ENCODE results near the gene ZNF273.
"Not testable (repeated sequence)": the region's sequence is repeated elsewhere in the genome, so short reads cannot be mapped to it uniquely, and the experiment has no call there.

ZNF273 gene

DNA sequence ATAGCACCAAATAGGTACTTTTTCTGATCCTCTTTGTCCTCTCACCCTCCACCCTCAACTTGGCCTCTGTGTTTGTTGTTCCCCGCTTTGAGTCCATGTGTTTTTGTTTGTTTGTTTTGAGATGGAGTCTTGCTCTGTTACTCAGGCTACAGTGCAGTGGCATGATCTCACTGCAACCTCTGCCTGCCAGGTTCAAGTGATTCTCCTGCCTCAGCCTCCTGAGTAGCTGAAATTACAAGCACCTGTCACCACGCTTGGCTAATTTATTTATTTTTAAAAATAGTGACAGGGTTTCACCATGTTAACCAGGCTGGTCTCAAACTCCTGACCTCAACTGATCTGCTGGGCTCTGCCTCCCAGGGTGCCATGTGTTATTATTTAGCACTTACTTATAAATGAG is 5.3 kb downstream of the ZNF273 start:
- no peak for DNase-seq (ENCODE audit: low spot score)
- TF ChIP-seq, protein P1, sequence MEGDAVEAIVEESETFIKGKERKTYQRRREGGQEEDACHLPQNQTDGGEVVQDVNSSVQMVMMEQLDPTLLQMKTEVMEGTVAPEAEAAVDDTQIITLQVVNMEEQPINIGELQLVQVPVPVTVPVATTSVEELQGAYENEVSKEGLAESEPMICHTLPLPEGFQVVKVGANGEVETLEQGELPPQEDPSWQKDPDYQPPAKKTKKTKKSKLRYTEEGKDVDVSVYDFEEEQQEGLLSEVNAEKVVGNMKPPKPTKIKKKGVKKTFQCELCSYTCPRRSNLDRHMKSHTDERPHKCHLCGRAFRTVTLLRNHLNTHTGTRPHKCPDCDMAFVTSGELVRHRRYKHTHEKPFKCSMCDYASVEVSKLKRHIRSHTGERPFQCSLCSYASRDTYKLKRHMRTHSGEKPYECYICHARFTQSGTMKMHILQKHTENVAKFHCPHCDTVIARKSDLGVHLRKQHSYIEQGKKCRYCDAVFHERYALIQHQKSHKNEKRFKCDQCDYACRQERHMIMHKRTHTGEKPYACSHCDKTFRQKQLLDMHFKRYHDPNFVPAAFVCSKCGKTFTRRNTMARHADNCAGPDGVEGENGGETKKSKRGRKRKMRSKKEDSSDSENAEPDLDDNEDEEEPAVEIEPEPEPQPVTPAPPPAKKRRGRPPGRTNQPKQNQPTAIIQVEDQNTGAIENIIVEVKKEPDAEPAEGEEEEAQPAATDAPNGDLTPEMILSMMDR (IDR thresholded peaks at IDR 0.05; ENCODE audit: borderline replicate concordance, control extremely low read depth, extremely low read depth, insufficient read depth, missing control alignments): no peak
- in situ Hi-C loops (cut with MboI; ENCODE audit: low sequenced_read_pairs, unreplicated experiment): no loop called here

DNA sequence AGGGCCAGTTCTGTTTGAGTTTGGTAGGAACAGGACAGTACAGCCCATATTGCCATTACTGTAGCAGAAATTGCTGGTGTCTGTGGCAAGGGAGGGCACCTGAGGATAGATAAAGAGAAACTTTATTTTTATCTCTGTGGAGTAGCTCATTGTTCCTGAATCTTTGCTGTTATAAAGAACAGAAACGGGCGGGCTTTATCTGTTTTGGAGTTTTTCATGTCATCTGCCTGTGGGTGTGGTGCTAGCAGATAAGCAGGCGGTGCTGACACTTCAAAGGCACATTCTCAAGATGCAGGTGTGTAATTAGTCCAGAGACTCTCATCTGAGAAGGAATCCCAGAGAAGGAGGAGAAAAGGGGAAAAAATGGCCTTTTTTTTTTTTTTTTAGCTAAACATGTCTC is 11.5 kb downstream of the ZNF273 start:
- DNase-seq (ENCODE audit: low spot score): no peak
- in situ Hi-C loops (cut with MboI; ENCODE audit: low sequenced_read_pairs, unreplicated experiment): no loop called here
- TF ChIP-seq, protein P1 (IDR thresholded peaks at IDR 0.05; ENCODE audit: borderline replicate concordance, control extremely low read depth, extremely low read depth, insufficient read depth, missing control alignments): no peak

DNA sequence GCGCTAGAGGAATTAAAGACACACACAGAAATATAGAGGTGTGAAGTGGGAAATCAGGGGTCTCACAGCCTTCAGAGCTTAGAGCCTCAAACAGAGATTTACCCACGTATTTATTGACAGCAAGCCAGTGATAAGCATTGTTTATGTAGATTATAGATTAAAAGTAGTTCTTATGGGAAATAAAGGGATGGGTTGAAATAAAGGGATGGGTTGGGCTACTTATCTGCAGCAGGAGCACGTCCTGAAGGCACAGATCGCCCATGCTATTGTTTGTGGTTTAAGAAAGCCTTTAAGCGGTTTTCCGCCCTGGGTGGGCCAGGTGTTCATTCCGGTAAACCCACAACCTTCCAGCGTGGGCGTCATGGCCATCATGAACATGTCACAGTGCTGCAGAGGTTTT is 12.2 kb downstream of the ZNF273 start:
- DNase-seq (ENCODE audit: low spot score); in situ Hi-C loops (cut with MboI; ENCODE audit: low sequenced_read_pairs, unreplicated experiment): not testable (repeated sequence)

DNA sequence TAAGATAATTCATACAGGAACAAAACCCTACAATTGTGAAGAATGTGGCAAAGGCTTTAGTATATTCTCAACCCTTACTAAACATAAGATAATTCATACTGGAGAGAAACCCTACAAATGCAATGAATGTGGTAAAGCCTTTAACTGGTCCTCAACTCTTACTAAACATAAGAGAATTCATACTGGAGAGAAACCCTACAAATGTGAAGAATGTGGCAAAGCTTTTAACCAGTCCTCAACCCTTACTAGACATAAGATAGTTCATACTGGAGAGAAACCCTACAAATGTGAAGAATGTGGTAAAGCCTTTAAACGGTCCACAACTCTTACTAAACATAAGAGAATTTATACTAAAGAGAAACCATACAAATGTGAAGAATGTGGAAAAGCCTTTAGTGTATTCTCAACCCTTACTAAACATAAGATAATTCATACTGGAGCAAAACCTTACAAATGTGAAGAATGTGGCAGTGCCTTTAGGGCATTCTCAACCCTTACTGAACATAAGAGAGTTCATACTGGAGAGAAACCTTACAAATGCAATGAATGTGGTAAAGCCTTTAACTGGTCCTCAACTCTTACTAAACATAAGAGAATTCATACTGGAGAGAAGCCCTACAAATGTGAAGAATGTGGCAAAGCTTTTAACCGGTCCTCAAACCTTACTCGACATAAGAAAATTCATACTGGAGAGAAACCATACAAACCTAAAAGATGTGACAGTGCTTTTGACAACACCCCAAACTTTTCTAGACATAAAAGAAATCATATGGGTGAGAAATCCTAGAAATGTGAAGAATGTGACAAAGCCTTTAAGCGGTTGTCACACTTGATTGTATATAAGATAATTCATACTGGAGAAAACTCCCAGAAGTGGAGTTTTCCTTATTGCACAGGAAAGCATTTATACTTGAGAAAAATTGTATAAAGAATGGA is 25.4 kb downstream of the ZNF273 start:
- in situ Hi-C loops (cut with MboI; ENCODE audit: low sequenced_read_pairs, unreplicated experiment); DNase-seq (ENCODE audit: low spot score): not testable (repeated sequence)

DNA sequence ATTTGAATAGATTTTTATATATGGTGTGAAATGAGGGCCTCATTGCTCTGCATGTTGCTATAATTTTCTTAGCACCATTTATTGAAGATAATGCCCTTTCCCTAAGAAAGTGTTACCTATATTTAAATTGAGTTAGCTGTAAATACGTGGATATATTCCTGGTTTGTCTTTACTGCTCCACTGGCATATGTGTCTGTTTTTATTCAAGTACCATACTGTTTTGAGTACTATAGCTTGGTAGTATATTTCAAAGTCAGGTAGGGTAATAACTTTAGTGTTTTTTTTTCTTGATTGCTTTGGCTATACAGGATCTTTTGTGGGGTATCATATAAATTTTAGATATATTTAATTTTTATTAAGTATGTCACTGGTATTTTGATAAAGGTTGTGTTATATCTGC is 31.4 kb downstream of the ZNF273 start:
- TF ChIP-seq, protein P1 (IDR thresholded peaks at IDR 0.05; ENCODE audit: borderline replicate concordance, control extremely low read depth, extremely low read depth, insufficient read depth, missing control alignments): no peak
- in situ Hi-C loops (cut with MboI; ENCODE audit: low sequenced_read_pairs, unreplicated experiment): no loop called here

DNA sequence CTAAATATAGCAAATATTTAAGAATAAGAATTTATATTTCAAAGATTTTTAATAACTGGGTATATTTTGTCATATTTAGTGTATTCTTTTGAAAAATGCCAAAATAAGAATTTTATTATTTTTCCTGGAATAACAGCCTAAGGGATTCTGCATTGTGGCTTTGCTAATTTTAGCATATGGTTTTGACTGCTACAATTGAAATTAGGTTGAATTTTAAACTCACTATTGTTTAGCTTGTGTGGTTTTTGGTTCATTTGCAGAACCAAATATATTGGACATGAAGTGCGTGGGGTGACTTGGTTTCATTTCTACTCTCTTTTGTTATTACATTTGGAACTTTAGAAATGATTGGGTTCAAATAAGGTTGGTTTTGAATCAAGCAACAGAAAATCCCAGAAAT is 35.5 kb downstream of the ZNF273 start:
- no peak for DNase-seq (ENCODE audit: low spot score)
- TF ChIP-seq, protein P1 (IDR thresholded peaks at IDR 0.05; ENCODE audit: borderline replicate concordance, control extremely low read depth, extremely low read depth, insufficient read depth, missing control alignments): no peak
- in situ Hi-C loops (cut with MboI; ENCODE audit: low sequenced_read_pairs, unreplicated experiment): no loop called here

More for the DNA sequence above, 31.4 kb downstream of the ZNF273 start:
- DNase-seq (ENCODE audit: low spot score): no peak

DNA sequence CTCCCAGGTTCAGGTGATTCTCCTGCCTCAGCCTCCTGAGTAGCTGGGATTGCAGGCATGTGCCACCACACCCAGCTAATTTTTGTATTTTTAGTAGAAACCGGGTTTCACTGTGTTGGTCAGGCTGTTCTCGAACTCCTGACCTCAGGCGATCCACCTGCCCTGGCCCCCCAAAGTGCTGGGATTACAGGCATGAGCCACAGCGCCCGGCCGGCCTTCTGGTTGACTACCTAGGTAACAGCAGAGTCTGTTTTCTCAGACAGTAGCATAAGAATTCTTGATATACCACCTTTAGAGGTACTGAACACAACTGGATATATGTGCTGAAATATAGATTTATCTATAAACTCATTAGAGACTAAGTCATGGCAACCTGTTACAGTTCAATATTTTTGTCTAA is 36.9 kb downstream of the ZNF273 start:
- in situ Hi-C loops (cut with MboI; ENCODE audit: low sequenced_read_pairs, unreplicated experiment); DNase-seq (ENCODE audit: low spot score): not testable (repeated sequence)

DNA sequence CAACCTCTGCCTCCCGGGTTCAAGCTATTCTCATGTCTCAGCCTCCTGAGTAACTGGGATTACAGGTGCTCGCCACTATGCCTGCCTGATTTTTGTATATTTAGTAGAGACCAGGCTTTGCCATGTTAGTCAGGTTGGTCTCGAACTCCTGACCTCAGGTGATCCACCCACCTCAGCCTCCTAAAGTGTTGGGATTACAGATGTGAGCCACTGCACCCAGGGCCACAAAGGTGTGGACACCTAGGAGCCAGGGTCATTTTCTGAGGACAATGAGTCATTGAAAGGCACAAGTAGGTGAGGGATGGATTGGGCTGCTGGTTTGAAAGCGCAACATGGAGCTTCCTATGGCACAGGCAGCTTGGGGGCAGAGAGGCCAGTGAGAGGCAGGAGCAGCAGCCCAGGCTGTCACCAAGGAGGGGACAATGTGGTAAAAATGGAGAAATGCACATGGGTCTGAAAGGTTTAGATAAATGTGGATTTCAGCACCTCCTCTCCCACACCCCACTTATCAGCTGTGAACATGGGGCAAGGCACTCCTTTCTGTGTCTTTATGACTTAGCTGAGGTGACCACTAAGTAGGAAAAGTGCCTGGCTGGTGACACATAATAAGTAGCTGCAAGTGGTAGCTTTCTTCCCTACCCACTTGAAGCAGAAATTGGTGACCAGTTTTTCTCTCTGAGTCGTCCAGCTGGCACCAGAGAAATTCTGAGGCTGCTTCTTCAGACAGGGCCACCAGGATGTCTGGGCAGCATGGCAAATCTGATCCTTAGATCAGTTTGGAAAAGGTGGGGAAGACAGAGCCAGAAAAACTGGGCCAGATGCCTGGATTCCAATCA is 41.8 kb downstream of the ZNF273 start:
- DNase-seq (ENCODE audit: low spot score); in situ Hi-C loops (cut with MboI; ENCODE audit: low sequenced_read_pairs, unreplicated experiment): not testable (repeated sequence)
